H1 (cell line): ENCODE data around the gene RAB3A. TPM values are rescaled to one million over a fixed set of nuclear protein-coding genes. Genes with fewer than 3 reads are reported as not detected.

Source experiments
- CTCF ChIA-PET: fragments of 300-600 bp; sonication (Branson Sonifier 250); formaldehyde crosslinking; loops from one replicate; lab custom pipeline; 2021; ENCODE audit not compliant: partially characterized antibody; lab: Charles Lee
- POLR2A ChIA-PET: fragments of 300-600 bp; sonication (Branson Sonifier 250); formaldehyde crosslinking; loops from one replicate; lab custom pipeline; 2021; ENCODE audit warnings: inconsistent platforms; ENCODE audit not compliant: partially characterized antibody; lab: Charles Lee
- DNase-seq, 2 experiments: peaks; one replicate each; pipeline versions ENCODE4 v3.0.0 to v3.0.0-alpha.2; 2010 to 2022; ENCODE audit warnings: low spot score in 2 of 2, low read depth in 1 of 2, mixed read lengths in 1 of 2
- FAIRE-seq: peaks from 2 replicates; lab custom pipeline; 2011; peaks lifted over from hg19 to GRCh38; lab: Jason Lieb, UNC
- H2AFZ ChIP-seq: 2 replicates; pipeline ENCODE4 v1.8.1; 2012; ENCODE audit warnings: low read length, inconsistent platforms
- H2AK5ac ChIP-seq: 2 replicates; pipeline ENCODE4 v1.6.1; 2013; ENCODE audit warnings: low read depth, low read length
- H2BK120ac ChIP-seq: replicated peaks from 2 replicates; pipeline ENCODE3; 2013; ENCODE audit warnings: low read depth, low read length, inconsistent platforms
- H2BK12ac ChIP-seq: 2 replicates; pipeline ENCODE4 v1.6.1; 2013; ENCODE audit warnings: low read depth, low read length
- H2BK15ac ChIP-seq: 2 replicates; pipeline ENCODE4 v1.6.1; 2013; ENCODE audit warnings: low read length
- H2BK20ac ChIP-seq: 2 replicates; pipeline ENCODE4 v1.6.1; 2013; ENCODE audit warnings: low read length
- H2BK5ac ChIP-seq: 2 replicates; pipeline ENCODE4 v1.6.1; 2013; ENCODE audit warnings: low read depth, low read length
- H3K14ac ChIP-seq: 2 replicates; pipeline ENCODE4 v1.6.1; 2013; ENCODE audit warnings: inconsistent platforms; ENCODE audit not compliant: insufficient read length
- H3K18ac ChIP-seq: 2 replicates; pipeline ENCODE4 v1.6.1; 2013; ENCODE audit warnings: low read length; ENCODE audit errors: extremely low read depth
- H3K23ac ChIP-seq: 2 replicates; pipeline ENCODE4 v1.6.1; 2013; ENCODE audit warnings: inconsistent platforms; ENCODE audit not compliant: insufficient read length
- H3K23me2 ChIP-seq: 2 replicates; pipeline ENCODE4 v1.6.1; 2013; ENCODE audit warnings: low read depth, low read length
- H3K27ac ChIP-seq: 2 replicates; pipeline ENCODE4 v1.6.1; 2011; ENCODE audit warnings: low read depth, low read length, inconsistent platforms
- H3K27me3 ChIP-seq, 4 experiments: replicated peaks in 1 of 4; 1 replicate in 1 of 4; 2 replicates in 3 of 4; pipeline versions ENCODE4 v1.6.1 to v1.8.1; 2011 to 2013; ENCODE audit warnings: low read length in 3 of 4, mild to moderate bottlenecking in 3 of 4, inconsistent platforms in 2 of 4, mixed read lengths in 2 of 4, moderate library complexity in 1 of 4; ENCODE audit not compliant: control insufficient read depth in 3 of 4, insufficient read depth in 3 of 4; ENCODE audit errors: extremely low read depth in 1 of 4
- H3K36me3 ChIP-seq, 4 experiments: 2 replicates each; pipeline versions ENCODE4 v1.6.1 to v1.8.1; 2011 to 2013; ENCODE audit warnings: mild to moderate bottlenecking in 4 of 4, low read length in 3 of 4, moderate library complexity in 2 of 4, control low read depth in 1 of 4, inconsistent platforms in 1 of 4; ENCODE audit not compliant: insufficient read depth in 4 of 4, control insufficient read depth in 2 of 4
- H3K4ac ChIP-seq: replicated peaks from 2 replicates; pipeline ENCODE3; 2013; ENCODE audit warnings: low read length, low read depth, mixed read lengths, inconsistent platforms; ENCODE audit not compliant: insufficient read length
- H3K4me1 ChIP-seq, 4 experiments: replicated peaks in 1 of 4; 1 replicate in 1 of 4; 2 replicates in 3 of 4; pipeline versions ENCODE4 v1.6.1 to v1.8.1; 2011 to 2013; ENCODE audit warnings: low read length in 3 of 4, inconsistent platforms in 2 of 4, mixed read lengths in 1 of 4; ENCODE audit not compliant: insufficient read depth in 4 of 4, control insufficient read depth in 3 of 4
- H3K4me2 ChIP-seq, 2 experiments: 2 replicates each; pipeline versions ENCODE4 v1.6.1 to v1.8.1; 2011 to 2013; ENCODE audit warnings: low read depth in 2 of 2, low read length in 2 of 2, control low read depth in 1 of 2, inconsistent platforms in 1 of 2, mild to moderate bottlenecking in 1 of 2; ENCODE audit not compliant: insufficient read depth in 1 of 2
- H3K4me3 ChIP-seq, 4 experiments: fragments of 200-600, 300-600 bp in 1 of 4; sonication (generic), shearing (Covaris generic), sonication (Bioruptor Twin) in 1 of 4; 2 replicates each; pipeline versions ENCODE4 v1.5.1 to v1.8.1; 2011 to 2016; ENCODE audit warnings: low read length in 4 of 4, low read depth in 3 of 4, control low read depth in 2 of 4, inconsistent platforms in 2 of 4, mild to moderate bottlenecking in 2 of 4, mixed read lengths in 1 of 4, moderate library complexity in 1 of 4; ENCODE audit not compliant: insufficient read depth in 2 of 4; ENCODE audit errors: extremely low read depth in 1 of 4
- H3K56ac ChIP-seq: replicated peaks from 2 replicates; pipeline ENCODE3; 2013; ENCODE audit warnings: low read depth, mild to moderate bottlenecking, mixed read lengths, low read length, inconsistent platforms; ENCODE audit not compliant: insufficient read length
- H3K79me1 ChIP-seq: 2 replicates; pipeline ENCODE4 v1.6.1; 2013; ENCODE audit warnings: low read depth, low read length, control low read depth
- H3K79me2 ChIP-seq, 2 experiments: 2 replicates each; pipeline versions ENCODE4 v1.6.1 to v1.8.1; 2012 to 2013; ENCODE audit warnings: low read length in 2 of 2, mild to moderate bottlenecking in 2 of 2, inconsistent platforms in 1 of 2; ENCODE audit not compliant: insufficient read depth in 2 of 2, control insufficient read depth in 1 of 2
- H3K9ac ChIP-seq, 4 experiments: replicated peaks in 1 of 4; 1 replicate in 1 of 4; 2 replicates in 3 of 4; pipeline versions ENCODE4 v1.6.1 to v1.8.1; 2011 to 2013; ENCODE audit warnings: low read depth in 3 of 4, low read length in 3 of 4, control low read depth in 2 of 4, mild to moderate bottlenecking in 2 of 4, moderate library complexity in 2 of 4, inconsistent platforms in 1 of 4; ENCODE audit errors: extremely low read depth in 1 of 4
- H3K9me3 ChIP-seq, 2 experiments: 2 replicates each; pipeline versions ENCODE4 v1.6.1 to v1.8.1; 2012 to 2013; ENCODE audit warnings: mild to moderate bottlenecking in 2 of 2, moderate library complexity in 2 of 2, control low read depth in 1 of 2, inconsistent platforms in 1 of 2, low read depth in 1 of 2, low read length in 1 of 2, mixed read lengths in 1 of 2; ENCODE audit not compliant: insufficient read depth in 2 of 2
- H4K20me1 ChIP-seq, 2 experiments: replicated peaks in 1 of 2; 2 replicates each; pipeline versions ENCODE3 to v1.8.1; 2011 to 2013; ENCODE audit warnings: inconsistent platforms in 2 of 2, low read length in 2 of 2, mild to moderate bottlenecking in 1 of 2; ENCODE audit not compliant: insufficient read depth in 2 of 2, control insufficient read depth in 1 of 2
- H4K5ac ChIP-seq: 2 replicates; pipeline ENCODE4 v1.6.1; 2013; ENCODE audit warnings: low read length, low read depth, mixed read lengths, inconsistent platforms; ENCODE audit not compliant: insufficient read length
- H4K8ac ChIP-seq: 2 replicates; pipeline ENCODE4 v1.8.0; 2013; ENCODE audit warnings: mild to moderate bottlenecking, moderate library complexity, low read length, inconsistent platforms; ENCODE audit not compliant: insufficient read depth; ENCODE audit errors: extremely low read depth
- H4K91ac ChIP-seq: replicated peaks from 2 replicates; pipeline ENCODE3; 2013; ENCODE audit warnings: low read length, mixed read lengths, inconsistent platforms; ENCODE audit not compliant: insufficient read length
- BRCA1 ChIP-seq: IDR thresholded peaks from 2 replicates; pipeline ENCODE4 v1.6.1; 2012; ENCODE audit warnings: low read depth, low read length, improper control_type of control experiment
- MAX ChIP-seq: IDR thresholded peaks from 2 replicates; pipeline ENCODE4 v1.6.1; 2012; ENCODE audit warnings: inconsistent platforms
- SAP30 ChIP-seq: fragments of 300-600 bp; sonication (generic); IDR thresholded peaks from 2 replicates; pipeline ENCODE4 v1.7.1; 2012; ENCODE audit warnings: low read length, moderate library complexity, mild to moderate bottlenecking, inconsistent platforms; ENCODE audit not compliant: insufficient read depth, insufficient replicate concordance
- SP2 ChIP-seq: IDR thresholded peaks from 2 replicates; pipeline ENCODE4 v1.6.1; 2012; ENCODE audit warnings: mild to moderate bottlenecking, low read length, inconsistent platforms
- WGBS, 2 experiments: shearing (Covaris generic) in 1 of 2; methylation state at CpG; one replicate each; pipeline versions ENCODE4 v1.1.6 to v1.1.7; 2013 to 2015; ENCODE audit warnings: low lambda C conversion rate in 2 of 2, mixed read lengths in 2 of 2, inconsistent platforms in 1 of 2, low coverage in 1 of 2, missing lambda C conversion rate in 1 of 2; ENCODE audit not compliant: insufficient replicate concordance in 2 of 2, insufficient coverage in 1 of 2, insufficient read length in 1 of 2; ENCODE audit errors: extremely low coverage in 1 of 2, missing lambda C conversion rate in 1 of 2; 5-methylcytosine and 5-hydroxymethylcytosine counted together
- polyA plus RNA-seq, 7 experiments: library from polyadenylated mRNA; depleted of rRNA in 3 of 7; stranded (reverse) in 5 of 7; unstranded in 2 of 7; fragments of >200 nt in 5 of 7; fragments of 200-250 nt in 2 of 7; gene quantifications; 1 replicate in 5 of 7; 2 replicates in 1 of 7; 4 replicates in 1 of 7; pipeline versions ENCODE4 v1.2.1 to v1.2.3, GENCODE V29; 2011 to 2013; ENCODE audit warnings: missing spikeins in 2 of 7, mixed read lengths in 2 of 7
- total RNA-seq: library from RNA; stranded (reverse); fragmentation: NEBNext Ultra II Directional; extraction: Animal tissue kit (Norgen Biotek cat#: 25700); gene quantifications from 2 replicates; pipeline ENCODE4 v1.2.1, GENCODE V29; 2021

The RAB3A gene
- total and polyA plus RNA-seq, 2 of the 8 experiments (the other 6 are each of a cell fraction or from before 2014, with no cell fraction given): 13.6 to 14.2 TPM

DNA sequence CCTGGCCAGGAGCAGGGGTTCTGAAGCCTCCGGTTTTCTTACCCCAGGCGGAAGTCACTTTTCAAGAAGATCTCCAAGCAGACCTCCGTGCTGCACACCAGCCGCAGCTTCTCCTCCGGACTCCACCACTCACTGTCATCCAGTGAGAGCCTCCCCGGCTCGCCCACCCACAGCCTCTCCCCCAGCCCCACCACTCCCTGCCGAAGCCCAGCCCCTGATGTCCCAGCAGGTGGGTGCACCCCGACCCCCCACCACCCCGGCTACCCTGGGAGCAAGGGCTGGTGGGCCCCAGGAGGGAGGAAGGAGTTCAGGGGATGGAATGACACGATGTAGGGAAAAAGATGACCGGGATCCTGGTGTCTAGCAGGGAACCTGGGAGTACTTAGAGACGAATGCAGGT, 56.4 kb downstream of the RAB3A start:
- Histone ChIP-seq H4K5ac (no peak overlapping the region), H4K8ac (no peak overlapping the region), H2AFZ (no peak overlapping the region), H3K79me1 (no peaks in the 10 kb centered on the region), H2BK12ac (no peak overlapping the region), H2BK120ac (no peak overlapping the region), H3K56ac (no peak overlapping the region), H3K4me3 (no peak overlapping the region), H3K9ac (no peak overlapping the region), H2AK5ac (no peak overlapping the region), H3K4me1 (no peaks in the 10 kb centered on the region), H3K23me2 (peaks cover 1% of the 10 kb centered on the region; the same call in 1 of the 2 replicates), H2BK20ac (no peak overlapping the region), H3K4me2 (no peak overlapping the region), H3K4ac (no peak overlapping the region), H3K27ac (no peak overlapping the region), H4K91ac (no peak overlapping the region), H3K14ac (no peak overlapping the region), H3K36me3 (peaks cover 0 to 14% (median 9%) of the 10 kb centered on the region in 4 experiments; a peak in 5 of 8 replicates), H2BK15ac (no peak overlapping the region), H2BK5ac (no peak overlapping the region), H4K20me1 (peaks cover 1 to 3% of the 10 kb centered on the region in 2 experiments), H3K79me2 (no peaks in the 10 kb centered on the region), H3K9me3 (no peaks in the 10 kb centered on the region), H3K23ac (no peak overlapping the region), H3K18ac (no peak overlapping the region), H3K27me3 (no peaks in the 10 kb centered on the region)
- DNase-seq (no peak), FAIRE-seq (no peak)
- ChIA-PET CTCF (interaction anchor here (1.3 kb wide), 2 partner anchors 24 to 34 kb away, joined by 3 to 4 read pairs; no protein-coding TSS in a partner anchor), POLR2A (interaction anchor here (1.4 kb wide), 1 partner anchor 23 kb away, joined by 4 read pairs; no protein-coding TSS in a partner anchor)
- 88% methylated on average over 9 of the region's 13 CpGs; no CpG with 5 or more reads in 1 of the 2 experiments for WGBS, 2 experiments
- TF ChIP-seq BRCA1 (no peak), SAP30 (no peak), MAX (no peak), SP2 (no peak)
